IPS-18a (cell line): ENCODE measurements around the gene GCSH.
"Not testable (repeated sequence)": the region's sequence is repeated elsewhere in the genome, so short reads cannot be mapped to it uniquely, and the experiment has no call there.

ENCODE experiments used
- H3K27ac ChIP-seq: one replicate; pipeline ENCODE4 v1.5.1; 2013; ENCODE audit warnings: low read length
- H3K27me3 ChIP-seq: one replicate; pipeline ENCODE4 v1.6.1; 2013; ENCODE audit warnings: mild to moderate bottlenecking, low read length; ENCODE audit not compliant: control insufficient read depth, insufficient read depth
- H3K36me3 ChIP-seq: one replicate; pipeline ENCODE4 v1.6.1; 2013; ENCODE audit warnings: low read depth, low read length; ENCODE audit not compliant: control insufficient read depth
- H3K4me1 ChIP-seq: one replicate; pipeline ENCODE4 v1.6.1; 2013; ENCODE audit warnings: low read depth, low read length; ENCODE audit not compliant: control insufficient read depth
- H3K4me3 ChIP-seq: one replicate; pipeline ENCODE4 v1.5.1; 2013; ENCODE audit warnings: low read length
- H3K9ac ChIP-seq: one replicate; pipeline ENCODE4 v1.6.1; 2013; ENCODE audit warnings: mild to moderate bottlenecking, low read length, moderate library complexity
- H3K9me3 ChIP-seq: one replicate; pipeline ENCODE4 v1.6.1; 2013; ENCODE audit warnings: low read depth, low read length; ENCODE audit not compliant: control insufficient read depth

The GCSH gene

GRCh38 chr16:81123092-81123852, 27.1 kb upstream of the GCSH start:
- H3K4me3 ChIP-seq = no peak overlapping the region
- H3K36me3 ChIP-seq = no peaks in the 10 kb centered on the region
- no peaks in the 10 kb centered on the region for H3K9me3 ChIP-seq
- no peaks in the 10 kb centered on the region for H3K27me3 ChIP-seq
- H3K27ac ChIP-seq = no peak overlapping the region
- no peak overlapping the region for H3K9ac ChIP-seq
- no peaks in the 10 kb centered on the region for H3K4me1 ChIP-seq

GRCh38 chr16:81121474-81121990, 25.3 kb upstream of the GCSH start:
- H3K9me3 ChIP-seq = no peaks in the 10 kb centered on the region

GRCh38 chr16:81117436-81117835, 21.2 kb upstream of the GCSH start:
- Histone ChIP-seq H3K36me3 (no peaks in the 10 kb centered on the region), H3K4me1 (no peaks in the 10 kb centered on the region), H3K27ac (no peak overlapping the region), H3K9me3 (no peaks in the 10 kb centered on the region), H3K4me3 (no peak overlapping the region), H3K27me3 (no peaks in the 10 kb centered on the region), H3K9ac (no peak overlapping the region)

More at GRCh38 chr16:81121474-81121990, 25.3 kb upstream of the GCSH start:
- H3K4me3 ChIP-seq = no peak overlapping the region
- H3K9ac ChIP-seq = no peak overlapping the region
- no peak overlapping the region for H3K27ac ChIP-seq
- no peaks in the 10 kb centered on the region for H3K4me1 ChIP-seq
- H3K27me3 ChIP-seq = no peaks in the 10 kb centered on the region
- H3K36me3 ChIP-seq = no peaks in the 10 kb centered on the region

GRCh38 chr16:81116285-81116684, 20.1 kb upstream of the GCSH start:
- H3K36me3 ChIP-seq = no peaks in the 10 kb centered on the region
- no peaks in the 10 kb centered on the region for H3K9me3 ChIP-seq
- no peak overlapping the region for H3K9ac ChIP-seq
- no peaks in the 10 kb centered on the region for H3K4me1 ChIP-seq
- H3K27me3 ChIP-seq = no peaks in the 10 kb centered on the region
- no peak overlapping the region for H3K4me3 ChIP-seq
- H3K27ac ChIP-seq = no peak overlapping the region

- no peaks in the 10 kb centered on the region for H3K4me1 ChIP-seq
- H3K36me3 ChIP-seq = no peaks in the 10 kb centered on the region
- H3K27ac ChIP-seq = no peak overlapping the region
- no peaks in the 10 kb centered on the region for H3K27me3 ChIP-seq
- H3K4me3 ChIP-seq = no peak overlapping the region
- no peaks in the 10 kb centered on the region for H3K9me3 ChIP-seq
- H3K9ac ChIP-seq = no peak overlapping the region
These were observed 16.3 kb upstream of the GCSH start for GRCh38 chr16:81112453-81112852.

GRCh38 chr16:81109274-81109673, 13.1 kb upstream of the GCSH start:
- H3K9me3 ChIP-seq, H3K4me1 ChIP-seq, H3K36me3 ChIP-seq, H3K27ac ChIP-seq, H3K9ac ChIP-seq, H3K4me3 ChIP-seq, H3K27me3 ChIP-seq: not testable (repeated sequence)

- Histone ChIP-seq H3K4me3 (no peak overlapping the region), H3K36me3 (no peaks in the 10 kb centered on the region), H3K27me3 (no peaks in the 10 kb centered on the region), H3K4me1 (no peaks in the 10 kb centered on the region), H3K27ac (no peak overlapping the region), H3K9me3 (no peaks in the 10 kb centered on the region), H3K9ac (no peak overlapping the region)
These were observed 11.3 kb upstream of the GCSH start for GRCh38 chr16:81107511-81107910.

GRCh38 chr16:81106826-81107503, 10.8 kb upstream of the GCSH start:
- Histone ChIP-seq H3K27ac (no peak overlapping the region), H3K27me3 (no peaks in the 10 kb centered on the region), H3K36me3 (no peaks in the 10 kb centered on the region), H3K9me3 (no peaks in the 10 kb centered on the region), H3K9ac (no peak overlapping the region), H3K4me1 (no peaks in the 10 kb centered on the region), H3K4me3 (no peak overlapping the region)

GRCh38 chr16:81105946-81106345, 9.8 kb upstream of the GCSH start:
- Histone ChIP-seq H3K4me1 (no peaks in the 10 kb centered on the region), H3K36me3 (no peaks in the 10 kb centered on the region), H3K4me3 (no peak overlapping the region), H3K9me3 (no peaks in the 10 kb centered on the region), H3K27ac (no peak overlapping the region), H3K9ac (no peak overlapping the region), H3K27me3 (no peaks in the 10 kb centered on the region)

- no peak overlapping the region for H3K9ac ChIP-seq
- no peaks in the 10 kb centered on the region for H3K9me3 ChIP-seq
- no peak overlapping the region for H3K4me3 ChIP-seq
These were observed 5.5 kb upstream of the GCSH start for GRCh38 chr16:81101702-81102101.

GRCh38 chr16:81099958-81100357, 3.8 kb upstream of the GCSH start:
- Histone ChIP-seq H3K9me3 (no peaks in the 10 kb centered on the region), H3K9ac (no peak overlapping the region), H3K4me3 (no peak overlapping the region), H3K4me1 (peaks cover 2% of the 10 kb centered on the region), H3K36me3 (no peaks in the 10 kb centered on the region), H3K27me3 (no peaks in the 10 kb centered on the region), H3K27ac (no peak overlapping the region)

More at GRCh38 chr16:81101702-81102101, 5.5 kb upstream of the GCSH start:
- H3K27ac ChIP-seq = no peak overlapping the region
- peaks cover under 1% of the 10 kb centered on the region for H3K4me1 ChIP-seq
- no peaks in the 10 kb centered on the region for H3K27me3 ChIP-seq
- no peaks in the 10 kb centered on the region for H3K36me3 ChIP-seq

GRCh38 chr16:81097230-81097629, 1.0 kb upstream of the GCSH start:
- peaks cover 3% of the 10 kb centered on the region for H3K36me3 ChIP-seq
- H3K4me3 ChIP-seq = no peak overlapping the region
- peaks cover 6% of the 10 kb centered on the region for H3K4me1 ChIP-seq
- no peak overlapping the region for H3K27ac ChIP-seq
- no peaks in the 10 kb centered on the region for H3K27me3 ChIP-seq
- H3K9me3 ChIP-seq = no peaks in the 10 kb centered on the region
- no peak overlapping the region for H3K9ac ChIP-seq
